Measurements from ENCODE around the gene SBNO1. TPM values are rescaled to one million over a fixed set of nuclear protein-coding genes. Genes with fewer than 3 reads are reported as not detected.
A peak's percentile ranks its signal among the peaks of the same experiment; 100 is the strongest.

Gene SBNO1
- total RNA-seq, 1 donor from 2014 or later = 27.1 TPM

GRCh38 chr12:123401753-123402683 lies 37.4 kb upstream of the SBNO1 start:
- intact Hi-C loops (cut with DNase I) = no loop called here
- Histone ChIP-seq H3K27ac (no peak overlapping the region), H3K9me3 (no peaks in the 10 kb centered on the region), H3K36me3 (peaks cover 86% of the 10 kb centered on the region), H3K4me3 (no peak overlapping the region), H3K27me3 (no peaks in the 10 kb centered on the region), H3K4me1 (peaks cover 16% of the 10 kb centered on the region)
- DNase-seq (no peak), ATAC-seq (peak; percentile 17)
- TF ChIP-seq CTCF (IDR thresholded peaks at IDR 0.05) = no peak

GRCh38 chr12:123399255-123399617 lies 34.6 kb upstream of the SBNO1 start:
- no peak for DNase-seq
- peaks cover 16% of the 10 kb centered on the region for H3K4me1 ChIP-seq
- intact Hi-C loops (cut with DNase I) = no loop called here
- no peak for ATAC-seq
- peaks cover 86% of the 10 kb centered on the region for H3K36me3 ChIP-seq
- no peaks in the 10 kb centered on the region for H3K9me3 ChIP-seq
- TF ChIP-seq CTCF (IDR thresholded peaks at IDR 0.05) = no peak
- H3K27me3 ChIP-seq = no peaks in the 10 kb centered on the region
- H3K4me3 ChIP-seq = no peak overlapping the region
- H3K27ac ChIP-seq = peak overlapping the region; percentile 42

GRCh38 chr12:123398550-123399254 lies 34.1 kb upstream of the SBNO1 start:
- peak; percentile 57 for ATAC-seq
- Histone ChIP-seq H3K4me3 (no peak overlapping the region), H3K27ac (peak overlapping the region; percentile 42), H3K36me3 (peaks cover 84% of the 10 kb centered on the region), H3K27me3 (no peaks in the 10 kb centered on the region), H3K9me3 (no peaks in the 10 kb centered on the region), H3K4me1 (peaks cover 16% of the 10 kb centered on the region)
- TF ChIP-seq CTCF (IDR thresholded peaks at IDR 0.05) = no peak
- DNase-seq = no peak
- intact Hi-C loops (cut with DNase I) = no loop called here

- intact Hi-C loops (cut with DNase I) = no loop called here
- no peak for TF ChIP-seq CTCF (IDR thresholded peaks at IDR 0.05)
- Histone ChIP-seq H3K27ac (peak overlapping the region; percentile 42), H3K4me1 (peaks cover 16% of the 10 kb centered on the region), H3K36me3 (peaks cover 84% of the 10 kb centered on the region), H3K27me3 (no peaks in the 10 kb centered on the region), H3K4me3 (no peak overlapping the region), H3K9me3 (no peaks in the 10 kb centered on the region)
- no peak for DNase-seq
- no peak for ATAC-seq
These were observed 33.5 kb upstream of the SBNO1 start for GRCh38 chr12:123398177-123398549.

GRCh38 chr12:123397400-123397799 lies 32.8 kb upstream of the SBNO1 start:
- intact Hi-C loops (cut with DNase I) = no loop called here
- H3K4me1 ChIP-seq = peaks cover 17% of the 10 kb centered on the region
- H3K27ac ChIP-seq = peak overlapping the region; percentile 36

More at GRCh38 chr12:123397400-123397799, 32.8 kb upstream of the SBNO1 start:
- no peak for TF ChIP-seq CTCF (IDR thresholded peaks at IDR 0.05)
- no peaks in the 10 kb centered on the region for H3K9me3 ChIP-seq
- H3K4me3 ChIP-seq = no peak overlapping the region
- no peaks in the 10 kb centered on the region for H3K27me3 ChIP-seq
- H3K36me3 ChIP-seq = peaks cover 84% of the 10 kb centered on the region
- ATAC-seq (no peak), DNase-seq (no peak)

All from upper lobe of right lung (tissue), 1 donor.